Measurements from ENCODE around the gene COX7A2.

Gene COX7A2

GRCh38 chr6:75224303-75224926, 19.2 kb downstream of the COX7A2 start:
- in situ Hi-C loops (cut with MboI; ENCODE audit: low pct_unique_long_range_greater_than_20kb, low sequenced_read_pairs, unreplicated experiment), result loop anchor here (25.0 kb wide), 2 partner anchors 812 to 1137 kb away; no protein-coding TSS in a partner anchor
- TF ChIP-seq CTCF (IDR thresholded peaks at IDR 0.05; ENCODE audit: extremely low read depth, insufficient read depth, missing control alignments), result no peak

GRCh38 chr6:75223428-75223827, 20.2 kb downstream of the COX7A2 start:
- TF ChIP-seq CTCF (IDR thresholded peaks at IDR 0.05; ENCODE audit: extremely low read depth, insufficient read depth, missing control alignments), result no peak
- DNase-seq (ENCODE audit: low spot score), result no peak
- in situ Hi-C loops (cut with MboI; ENCODE audit: low pct_unique_long_range_greater_than_20kb, low sequenced_read_pairs, unreplicated experiment), result loop anchor here (25.0 kb wide), 2 partner anchors 811 to 1136 kb away; no protein-coding TSS in a partner anchor

More at GRCh38 chr6:75224303-75224926, 19.2 kb downstream of the COX7A2 start:
- no peak for DNase-seq (ENCODE audit: low spot score)

DNA sequence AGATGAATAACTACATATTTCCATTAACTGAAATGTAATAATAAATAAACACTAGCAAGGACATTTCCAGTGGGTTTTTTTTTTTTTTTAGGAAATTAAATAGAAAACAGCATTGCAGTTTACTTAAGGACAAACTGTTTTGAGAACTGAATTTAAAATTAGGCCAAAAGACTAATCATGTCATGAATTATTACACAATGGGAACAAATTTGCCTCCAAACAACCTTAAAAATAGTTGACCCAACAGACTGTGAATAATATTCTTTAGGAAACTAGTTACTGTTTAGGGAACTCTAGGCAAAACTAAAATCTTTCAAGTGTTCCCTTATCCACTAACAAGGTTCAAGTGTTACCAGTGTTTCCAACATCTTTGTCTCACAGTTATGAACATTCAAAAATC, 21.3 kb downstream of the COX7A2 start:
- TF ChIP-seq CTCF (IDR thresholded peaks at IDR 0.05; ENCODE audit: extremely low read depth, insufficient read depth, missing control alignments), result no peak
- DNase-seq (ENCODE audit: low spot score), result no peak
- in situ Hi-C loops (cut with MboI; ENCODE audit: low pct_unique_long_range_greater_than_20kb, low sequenced_read_pairs, unreplicated experiment), result loop anchor here (25.0 kb wide), 2 partner anchors 810 to 1135 kb away; no protein-coding TSS in a partner anchor

DNA sequence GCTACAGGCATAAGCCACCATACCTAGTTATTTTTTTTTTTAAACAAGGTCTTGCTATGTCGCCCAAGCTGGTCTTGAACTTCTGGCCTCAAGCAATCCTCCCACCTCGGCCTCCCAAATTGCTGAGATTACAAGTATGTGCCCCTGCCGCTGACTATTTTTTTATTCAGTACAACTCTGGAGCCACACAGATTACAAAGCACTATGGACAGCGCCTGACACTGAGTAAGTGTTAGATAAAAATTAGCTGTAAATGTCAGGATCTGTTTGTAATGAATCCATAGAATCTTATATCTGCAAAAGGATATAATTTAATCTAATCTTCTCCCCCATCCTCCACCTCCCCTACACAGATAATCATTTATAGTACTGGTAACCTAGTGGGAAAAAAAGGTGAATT, 22.5 kb downstream of the COX7A2 start:
- in situ Hi-C loops (cut with MboI; ENCODE audit: low pct_unique_long_range_greater_than_20kb, low sequenced_read_pairs, unreplicated experiment), result loop anchor here (25.0 kb wide), 2 partner anchors 809 to 1134 kb away; no protein-coding TSS in a partner anchor
- DNase-seq (ENCODE audit: low spot score), result no peak
- no peak for TF ChIP-seq CTCF (IDR thresholded peaks at IDR 0.05; ENCODE audit: extremely low read depth, insufficient read depth, missing control alignments)

- no peak for TF ChIP-seq CTCF (IDR thresholded peaks at IDR 0.05; ENCODE audit: extremely low read depth, insufficient read depth, missing control alignments)
- no peak for DNase-seq (ENCODE audit: low spot score)
- in situ Hi-C loops (cut with MboI; ENCODE audit: low pct_unique_long_range_greater_than_20kb, low sequenced_read_pairs, unreplicated experiment), result loop anchor here (25.0 kb wide), 2 partner anchors 808 to 1133 kb away; no protein-coding TSS in a partner anchor
Measured at GRCh38 chr6:75220357-75220756, 23.2 kb downstream of the COX7A2 start.

DNA sequence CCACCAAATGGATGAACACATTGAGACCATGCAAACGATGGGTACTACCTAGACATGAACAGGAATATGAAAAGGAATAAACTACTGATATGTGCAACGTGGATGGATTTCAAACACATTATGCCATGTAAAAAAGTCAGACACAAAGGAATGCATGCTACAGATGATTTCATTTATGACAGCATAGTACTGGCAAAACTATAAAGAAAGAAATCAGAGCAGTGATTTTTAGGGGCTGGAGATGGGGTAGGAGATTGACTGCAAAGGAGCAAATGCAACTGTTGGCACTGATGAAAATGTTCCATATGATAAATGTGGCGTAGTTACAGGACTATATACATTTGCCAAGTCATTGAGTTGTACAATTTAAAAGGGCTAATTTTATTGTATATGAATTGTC, 24.3 kb downstream of the COX7A2 start:
- TF ChIP-seq CTCF (IDR thresholded peaks at IDR 0.05; ENCODE audit: extremely low read depth, insufficient read depth, missing control alignments), result no peak
- in situ Hi-C loops (cut with MboI; ENCODE audit: low pct_unique_long_range_greater_than_20kb, low sequenced_read_pairs, unreplicated experiment), result loop anchor here (10.0 to 25.0 kb wide), 3 partner anchors 807 to 1474 kb away; no protein-coding TSS in a partner anchor
- DNase-seq (ENCODE audit: low spot score), result no peak
